ENCODE results near the gene SETBP1.

The SETBP1 gene

DNA sequence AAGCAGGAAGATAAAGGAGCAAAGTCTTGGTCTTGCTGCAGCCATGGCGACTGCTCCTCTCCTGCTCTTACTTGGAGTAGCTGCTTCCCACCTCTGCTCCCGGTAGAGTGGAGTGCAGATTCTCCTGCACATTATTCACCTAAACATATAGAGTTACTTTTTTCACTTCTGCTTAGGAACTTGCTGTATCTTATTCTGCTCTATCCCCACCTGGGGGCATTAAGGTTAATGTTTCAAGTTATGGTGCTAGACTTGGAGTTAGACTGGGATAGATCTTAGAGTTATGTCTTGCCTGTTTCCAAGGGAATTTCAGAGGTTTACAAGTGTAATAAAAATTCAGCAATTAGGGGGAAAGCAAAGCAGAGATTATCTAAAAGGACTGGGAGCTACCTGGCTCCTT is 144.2 kb downstream of the SETBP1 start:
- WGBS (ENCODE audit: insufficient coverage) = 35% methylated on average over 2 of the region's 2 CpGs
- CTCF ChIA-PET = interaction anchor here (0.6 kb wide), 1 partner anchor 11 kb away, joined by 3 read pairs; no protein-coding TSS in a partner anchor
- POLR2A ChIA-PET = no interaction called here
- H3K4me1 ChIP-seq (ENCODE audit: control extremely low read depth in 1 of 4, control insufficient read depth in 4 of 4, insufficient read depth in 4 of 4, low read length in 3 of 4) = peaks cover 4 to 37% (median 21%) of the 10 kb centered on the region in 4 experiments
- no peak overlapping the region for H3K27ac ChIP-seq (ENCODE audit: insufficient read depth in 1 of 2, low read depth in 1 of 2, low read length in 2 of 2, poor library complexity in 1 of 2, severe bottlenecking in 2 of 2)
- H3K27me3 ChIP-seq (replicated peaks in 2 of 5; ENCODE audit: control insufficient read depth in 4 of 5, insufficient read depth in 5 of 5, low read length in 4 of 5) = no peaks in the 10 kb centered on the region
- no peak overlapping the region for H3K4me3 ChIP-seq (ENCODE audit: control insufficient read depth in 1 of 7, extremely low read depth in 1 of 7, insufficient read depth in 4 of 7, low read depth in 2 of 7, low read length in 6 of 7)
- H3K9me3 ChIP-seq (ENCODE audit: control extremely low read depth in 1 of 5, control insufficient read depth in 4 of 5, insufficient read depth in 2 of 5, low read depth in 1 of 5, low read length in 4 of 5) = no peaks in the 10 kb centered on the region
- no peaks in the 10 kb centered on the region for H3K36me3 ChIP-seq (ENCODE audit: control insufficient read depth in 4 of 4, insufficient read depth in 4 of 4, low read length in 3 of 4)
- DNase-seq = no peak

DNA sequence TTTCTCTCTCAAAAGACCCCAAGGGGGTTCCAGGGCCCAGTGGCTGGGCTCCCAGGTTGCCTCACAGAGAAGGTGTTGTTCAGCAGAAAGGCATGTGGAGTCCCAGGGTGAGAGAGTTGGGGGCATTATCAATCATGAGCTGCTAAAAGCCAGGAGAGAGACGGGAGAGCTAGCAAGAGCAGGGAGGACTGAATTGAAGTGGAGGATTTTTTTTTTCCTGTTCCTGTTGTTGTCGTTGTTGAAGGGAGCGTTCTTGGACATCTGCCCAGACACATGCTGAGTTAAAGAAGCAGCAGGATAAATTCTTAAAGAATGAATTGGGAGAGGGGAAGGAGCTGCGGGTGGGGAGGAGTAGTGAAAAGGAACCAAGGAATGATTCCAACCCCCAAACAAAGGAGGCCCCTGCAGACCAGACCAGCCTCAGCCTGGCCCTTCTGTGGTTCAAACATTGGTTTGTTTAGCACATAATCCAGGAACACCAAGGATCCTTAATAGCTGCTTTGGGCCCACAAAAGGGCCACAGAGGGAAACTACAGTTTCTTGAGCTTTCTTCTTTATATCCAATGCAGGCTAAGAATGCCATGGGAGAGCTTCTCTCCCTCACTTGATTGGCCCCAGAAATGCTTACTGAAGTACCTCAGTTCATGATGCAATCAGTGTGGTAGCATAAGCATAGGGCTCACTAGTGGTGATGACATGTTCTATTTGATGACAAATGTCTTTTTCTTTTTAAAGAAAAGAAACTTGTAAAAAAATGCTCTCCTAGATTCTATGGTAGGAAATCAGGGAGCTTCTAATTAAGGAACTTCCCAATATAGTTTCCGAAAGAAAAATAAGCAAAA is 146.0 kb downstream of the SETBP1 start:
- peak; percentile 14 to 63 (median 51) for DNase-seq
- POLR2A ChIA-PET = no interaction called here

DNA sequence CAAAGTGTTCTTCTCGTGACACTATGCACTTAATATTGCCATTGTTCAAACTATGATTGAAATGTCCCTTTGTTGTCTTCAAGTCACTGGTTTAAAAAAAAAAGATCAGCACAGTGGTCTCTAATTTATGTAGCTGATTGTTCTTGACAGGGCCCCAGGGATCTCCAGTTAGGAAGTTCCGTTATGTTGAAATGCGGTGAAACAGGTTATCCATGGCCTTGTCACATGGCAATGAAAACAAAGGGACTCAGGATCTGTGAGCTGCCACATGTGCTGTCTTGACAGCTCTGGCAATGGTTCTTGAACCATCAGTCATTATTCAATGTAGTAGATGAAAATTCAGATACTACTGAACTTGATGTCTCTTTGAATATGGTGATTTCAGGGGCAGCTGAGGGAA is 147.4 kb downstream of the SETBP1 start:
- H3K4me1 ChIP-seq (ENCODE audit: control extremely low read depth in 1 of 4, control insufficient read depth in 4 of 4, insufficient read depth in 4 of 4, low read length in 3 of 4) = peaks cover 9 to 43% (median 27%) of the 10 kb centered on the region in 4 experiments
- CTCF ChIA-PET = interaction anchor here (0.6 to 1.4 kb wide), 4 partner anchors 10 to 1207 kb away, joined by 3 to 5 read pairs (median 3); no protein-coding TSS in a partner anchor
- 100% methylated on average over 2 of the region's 3 CpGs for WGBS (ENCODE audit: insufficient coverage)
- H3K4me3 ChIP-seq (ENCODE audit: control insufficient read depth in 1 of 7, extremely low read depth in 1 of 7, insufficient read depth in 4 of 7, low read depth in 2 of 7, low read length in 6 of 7) = no peak overlapping the region
- POLR2A ChIA-PET = no interaction called here
- no peak overlapping the region for H3K27ac ChIP-seq (ENCODE audit: insufficient read depth in 1 of 2, low read depth in 1 of 2, low read length in 2 of 2, poor library complexity in 1 of 2, severe bottlenecking in 2 of 2)
- no peaks in the 10 kb centered on the region for H3K27me3 ChIP-seq (replicated peaks in 2 of 5; ENCODE audit: control insufficient read depth in 4 of 5, insufficient read depth in 5 of 5, low read length in 4 of 5)
- no peak for DNase-seq
- no peaks in the 10 kb centered on the region for H3K36me3 ChIP-seq (ENCODE audit: control insufficient read depth in 4 of 4, insufficient read depth in 4 of 4, low read length in 3 of 4)
- H3K9me3 ChIP-seq (ENCODE audit: control extremely low read depth in 1 of 5, control insufficient read depth in 4 of 5, insufficient read depth in 2 of 5, low read depth in 1 of 5, low read length in 4 of 5) = no peaks in the 10 kb centered on the region

More for the DNA sequence above, 146.0 kb downstream of the SETBP1 start:
- Histone ChIP-seq H3K27ac (ENCODE audit: insufficient read depth in 1 of 2, low read depth in 1 of 2, low read length in 2 of 2, poor library complexity in 1 of 2, severe bottlenecking in 2 of 2) (no peak overlapping the region), H3K4me1 (ENCODE audit: control extremely low read depth in 1 of 4, control insufficient read depth in 4 of 4, insufficient read depth in 4 of 4, low read length in 3 of 4) (peaks cover 10 to 46% (median 28%) of the 10 kb centered on the region in 4 experiments), H3K9me3 (ENCODE audit: control extremely low read depth in 1 of 5, control insufficient read depth in 4 of 5, insufficient read depth in 2 of 5, low read depth in 1 of 5, low read length in 4 of 5) (no peaks in the 10 kb centered on the region), H3K36me3 (ENCODE audit: control insufficient read depth in 4 of 4, insufficient read depth in 4 of 4, low read length in 3 of 4) (no peaks in the 10 kb centered on the region), H3K27me3 (replicated peaks in 2 of 5; ENCODE audit: control insufficient read depth in 4 of 5, insufficient read depth in 5 of 5, low read length in 4 of 5) (no peaks in the 10 kb centered on the region), H3K4me3 (ENCODE audit: control insufficient read depth in 1 of 7, extremely low read depth in 1 of 7, insufficient read depth in 4 of 7, low read depth in 2 of 7, low read length in 6 of 7) (no peak overlapping the region)
- 31% methylated on average over 3 of the region's 5 CpGs for WGBS (ENCODE audit: insufficient coverage)
- CTCF ChIA-PET = interaction anchor here (0.9 to 1.6 kb wide), 6 partner anchors 11 to 557 kb away, joined by 3 to 5 read pairs (median 4); no protein-coding TSS in a partner anchor

- Histone ChIP-seq H3K36me3 (ENCODE audit: control insufficient read depth in 4 of 4, insufficient read depth in 4 of 4, low read length in 3 of 4) (no peaks in the 10 kb centered on the region), H3K9me3 (ENCODE audit: control extremely low read depth in 1 of 5, control insufficient read depth in 4 of 5, insufficient read depth in 2 of 5, low read depth in 1 of 5, low read length in 4 of 5) (no peaks in the 10 kb centered on the region), H3K4me3 (ENCODE audit: control insufficient read depth in 1 of 7, extremely low read depth in 1 of 7, insufficient read depth in 4 of 7, low read depth in 2 of 7, low read length in 6 of 7) (no peak overlapping the region), H3K4me1 (ENCODE audit: control extremely low read depth in 1 of 4, control insufficient read depth in 4 of 4, insufficient read depth in 4 of 4, low read length in 3 of 4) (peaks cover 6 to 22% (median 17%) of the 10 kb centered on the region in 4 experiments), H3K27me3 (replicated peaks in 2 of 5; ENCODE audit: control insufficient read depth in 4 of 5, insufficient read depth in 5 of 5, low read length in 4 of 5) (no peaks in the 10 kb centered on the region), H3K27ac (ENCODE audit: insufficient read depth in 1 of 2, low read depth in 1 of 2, low read length in 2 of 2, poor library complexity in 1 of 2, severe bottlenecking in 2 of 2) (no peak overlapping the region)
- no peak for DNase-seq
- POLR2A ChIA-PET = no interaction called here
- CTCF ChIA-PET = no interaction called here
- WGBS (ENCODE audit: insufficient coverage) = no CpG with 5 or more reads among the region's 1 CpG
These were observed 149.9 kb downstream of the SETBP1 start for GRCh38 chr18:44830581-44830980.

DNA sequence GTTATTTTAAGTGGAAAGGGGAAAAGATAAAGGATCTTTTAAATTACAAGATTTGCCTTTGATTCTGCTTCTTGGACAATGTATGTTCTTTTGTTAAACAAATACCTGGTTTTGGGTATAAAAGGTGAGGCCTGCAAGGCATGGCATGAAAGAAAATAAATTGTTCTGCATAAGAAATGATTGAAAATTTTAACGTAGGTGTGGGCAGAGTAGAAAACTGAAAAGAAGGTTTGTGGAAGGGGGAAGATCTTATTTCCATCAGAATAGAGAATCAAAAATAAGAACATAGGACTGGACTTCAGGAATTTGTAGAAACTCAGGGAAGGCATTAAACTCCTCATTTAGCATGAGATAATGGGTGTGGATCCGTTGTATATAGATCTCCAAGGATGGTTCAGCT is 153.1 kb downstream of the SETBP1 start:
- ChIA-PET POLR2A (no interaction called here), CTCF (interaction anchor here (1.2 kb wide), 1 partner anchor 66 kb away, joined by 3 read pairs; no protein-coding TSS in a partner anchor)
- H3K36me3 ChIP-seq (ENCODE audit: control insufficient read depth in 4 of 4, insufficient read depth in 4 of 4, low read length in 3 of 4) = no peaks in the 10 kb centered on the region
- no peak overlapping the region for H3K4me3 ChIP-seq (ENCODE audit: control insufficient read depth in 1 of 7, extremely low read depth in 1 of 7, insufficient read depth in 4 of 7, low read depth in 2 of 7, low read length in 6 of 7)
- H3K4me1 ChIP-seq (ENCODE audit: control extremely low read depth in 1 of 4, control insufficient read depth in 4 of 4, insufficient read depth in 4 of 4, low read length in 3 of 4) = peaks cover 7 to 18% (median 11%) of the 10 kb centered on the region in 4 experiments
- no peak overlapping the region for H3K27ac ChIP-seq (ENCODE audit: insufficient read depth in 1 of 2, low read depth in 1 of 2, low read length in 2 of 2, poor library complexity in 1 of 2, severe bottlenecking in 2 of 2)
- no peaks in the 10 kb centered on the region for H3K9me3 ChIP-seq (ENCODE audit: control extremely low read depth in 1 of 5, control insufficient read depth in 4 of 5, insufficient read depth in 2 of 5, low read depth in 1 of 5, low read length in 4 of 5)
- H3K27me3 ChIP-seq (replicated peaks in 2 of 5; ENCODE audit: control insufficient read depth in 4 of 5, insufficient read depth in 5 of 5, low read length in 4 of 5) = no peaks in the 10 kb centered on the region
- DNase-seq = no peak
- WGBS (ENCODE audit: insufficient coverage) = 100% methylated on average over 2 of the region's 2 CpGs

GRCh38 chr18:44834867-44835469 is 154.3 kb downstream of the SETBP1 start:
- Histone ChIP-seq H3K27ac (ENCODE audit: insufficient read depth in 1 of 2, low read depth in 1 of 2, low read length in 2 of 2, poor library complexity in 1 of 2, severe bottlenecking in 2 of 2) (no peak overlapping the region), H3K9me3 (ENCODE audit: control extremely low read depth in 1 of 5, control insufficient read depth in 4 of 5, insufficient read depth in 2 of 5, low read depth in 1 of 5, low read length in 4 of 5) (no peaks in the 10 kb centered on the region), H3K36me3 (ENCODE audit: control insufficient read depth in 4 of 4, insufficient read depth in 4 of 4, low read length in 3 of 4) (no peaks in the 10 kb centered on the region), H3K4me3 (ENCODE audit: control insufficient read depth in 1 of 7, extremely low read depth in 1 of 7, insufficient read depth in 4 of 7, low read depth in 2 of 7, low read length in 6 of 7) (no peak overlapping the region), H3K4me1 (ENCODE audit: control extremely low read depth in 1 of 4, control insufficient read depth in 4 of 4, insufficient read depth in 4 of 4, low read length in 3 of 4) (peaks cover 14 to 30% (median 22%) of the 10 kb centered on the region in 4 experiments), H3K27me3 (replicated peaks in 2 of 5; ENCODE audit: control insufficient read depth in 4 of 5, insufficient read depth in 5 of 5, low read length in 4 of 5) (no peaks in the 10 kb centered on the region)
- WGBS (ENCODE audit: insufficient coverage) = 96% methylated on average over 5 of the region's 5 CpGs
- DNase-seq = no peak
- ChIA-PET CTCF (no interaction called here), POLR2A (no interaction called here)

GRCh38 chr18:44835703-44836102 is 155.0 kb downstream of the SETBP1 start:
- Histone ChIP-seq H3K9me3 (ENCODE audit: control extremely low read depth in 1 of 5, control insufficient read depth in 4 of 5, insufficient read depth in 2 of 5, low read depth in 1 of 5, low read length in 4 of 5) (no peaks in the 10 kb centered on the region), H3K4me1 (ENCODE audit: control extremely low read depth in 1 of 4, control insufficient read depth in 4 of 4, insufficient read depth in 4 of 4, low read length in 3 of 4) (peaks cover 11 to 27% (median 17%) of the 10 kb centered on the region in 4 experiments), H3K36me3 (ENCODE audit: control insufficient read depth in 4 of 4, insufficient read depth in 4 of 4, low read length in 3 of 4) (no peaks in the 10 kb centered on the region), H3K4me3 (ENCODE audit: control insufficient read depth in 1 of 7, extremely low read depth in 1 of 7, insufficient read depth in 4 of 7, low read depth in 2 of 7, low read length in 6 of 7) (no peak overlapping the region), H3K27me3 (replicated peaks in 2 of 5; ENCODE audit: control insufficient read depth in 4 of 5, insufficient read depth in 5 of 5, low read length in 4 of 5) (no peaks in the 10 kb centered on the region), H3K27ac (ENCODE audit: insufficient read depth in 1 of 2, low read depth in 1 of 2, low read length in 2 of 2, poor library complexity in 1 of 2, severe bottlenecking in 2 of 2) (no peak overlapping the region)
- CTCF ChIA-PET = no interaction called here
- POLR2A ChIA-PET = no interaction called here
- no peak for DNase-seq
- WGBS (ENCODE audit: insufficient coverage) = 95% methylated on average over 5 of the region's 6 CpGs
